Skin epidermis (tissue), 12 donors: ENCODE data around the gene PDE6B.

ENCODE experiments used
- H3K27ac ChIP-seq, 21 experiments: fragments of 200-600 bp; sonication (generic) in 11 of 21; one replicate each; pipeline ENCODE4 v1.5.0; 2020; ENCODE audit warnings: mild to moderate bottlenecking in 3 of 21, inconsistent platforms in 2 of 21, moderate library complexity in 2 of 21
- H3K4me3 ChIP-seq, 7 experiments: fragments of 200-600 bp; sonication (generic) in 2 of 7; one replicate each; pipeline ENCODE4 v1.5.0; 2020; ENCODE audit warnings: inconsistent platforms in 2 of 7, mild to moderate bottlenecking in 2 of 7, moderate library complexity in 1 of 7

Gene PDE6B

GRCh38 chr4:598925-599324, 26.4 kb upstream of the PDE6B start:
- H3K27ac ChIP-seq: no peak overlapping the region
- no peak overlapping the region for H3K4me3 ChIP-seq

GRCh38 chr4:600166-600565, 25.2 kb upstream of the PDE6B start:
- Histone ChIP-seq H3K4me3 (no peak overlapping the region), H3K27ac (no peak overlapping the region)

DNA sequence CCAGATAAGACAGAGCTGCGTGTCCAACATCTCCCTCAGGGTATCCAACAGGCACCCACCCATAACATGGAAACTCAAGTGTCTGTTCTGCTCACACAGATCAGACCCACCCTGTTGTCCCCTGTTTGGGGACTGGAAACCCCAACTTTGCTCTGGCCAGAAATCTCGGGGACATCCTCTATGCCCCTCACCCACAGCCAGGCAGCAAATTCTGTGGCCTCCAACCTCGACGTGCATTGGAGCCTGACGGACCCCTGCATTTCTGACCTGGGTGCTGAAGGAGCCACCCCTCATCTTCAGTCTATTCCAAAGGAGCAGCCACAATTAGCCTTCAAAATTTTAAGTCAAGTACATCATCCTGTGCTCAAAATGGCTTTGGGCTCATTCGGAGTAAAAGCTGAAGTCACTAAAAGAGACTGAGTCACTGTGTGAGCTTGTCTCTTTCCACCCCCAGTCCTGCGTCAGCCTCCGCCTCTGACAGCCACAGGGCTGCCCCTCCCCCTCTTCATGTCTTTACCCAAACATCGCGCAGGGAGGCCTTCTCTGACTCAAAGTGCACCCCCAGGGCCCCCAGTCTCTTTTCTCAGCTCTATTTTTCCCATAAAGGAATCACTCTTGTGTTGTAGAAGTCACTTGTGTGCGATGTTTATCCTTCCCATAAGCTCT, 24.4 kb upstream of the PDE6B start:
- Histone ChIP-seq H3K27ac (no peak overlapping the region), H3K4me3 (no peak overlapping the region)

GRCh38 chr4:601612-602558, 23.5 kb upstream of the PDE6B start:
- H3K4me3 ChIP-seq: no peak overlapping the region
- no peak overlapping the region for H3K27ac ChIP-seq

- Histone ChIP-seq H3K27ac (no peak overlapping the region), H3K4me3 (no peak overlapping the region)
These were observed 22.8 kb upstream of the PDE6B start for GRCh38 chr4:602559-602942.

DNA sequence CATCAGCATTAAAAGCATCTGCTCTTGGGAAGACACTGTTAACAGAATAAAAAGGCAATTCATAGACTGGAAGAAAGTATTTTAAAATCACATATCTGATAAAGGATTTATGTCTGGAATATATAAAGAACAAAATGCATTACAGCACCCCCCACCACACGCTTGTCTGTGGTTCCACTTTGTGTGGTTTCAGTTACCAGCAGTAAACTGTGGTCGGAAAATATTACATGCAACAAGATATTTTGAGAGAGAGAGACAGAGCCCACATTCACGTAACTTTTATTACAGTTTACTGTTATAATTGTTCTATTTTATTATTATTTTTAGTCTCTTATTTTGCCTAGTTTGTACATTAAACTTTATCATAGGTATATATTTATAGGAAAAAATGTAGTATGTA, 21.2 kb upstream of the PDE6B start:
- no peak overlapping the region for H3K4me3 ChIP-seq
- no peak overlapping the region for H3K27ac ChIP-seq

- Histone ChIP-seq H3K27ac (no peak overlapping the region), H3K4me3 (no peak overlapping the region)
These were observed 19.5 kb upstream of the PDE6B start for GRCh38 chr4:605702-606425.

- no peak overlapping the region for H3K4me3 ChIP-seq
- H3K27ac ChIP-seq: no peak overlapping the region
These were observed 17.1 kb upstream of the PDE6B start for GRCh38 chr4:608236-608635.

DNA sequence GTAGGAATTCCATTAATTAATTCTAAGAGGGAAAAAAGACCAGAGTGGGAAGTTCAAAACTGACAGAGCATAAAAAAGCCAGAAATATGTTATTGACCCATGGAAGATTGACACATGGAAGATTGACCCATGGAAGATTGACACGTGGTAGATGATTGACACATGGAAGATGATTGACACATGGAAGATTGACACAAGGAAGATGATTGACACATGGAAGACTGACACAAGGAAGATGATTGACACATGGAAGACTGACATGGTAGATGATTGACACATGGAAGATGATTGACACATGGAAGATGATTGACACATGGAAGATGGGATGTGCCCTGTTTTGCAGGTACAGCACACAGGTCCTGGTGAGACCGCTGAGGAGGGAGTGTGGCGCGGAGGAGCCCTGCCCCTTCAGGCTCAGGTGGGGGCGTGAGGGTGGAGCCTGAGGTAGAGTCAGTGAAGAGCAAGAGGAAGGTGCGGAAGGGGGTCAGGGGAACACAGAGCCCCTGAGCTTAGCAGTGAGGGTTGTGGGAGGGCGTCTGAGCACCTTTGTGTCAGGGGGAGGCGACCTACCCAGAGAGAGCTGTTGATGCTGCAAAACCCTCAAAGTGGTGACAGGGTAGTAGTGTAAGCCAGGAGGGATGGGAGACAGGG, 15.8 kb upstream of the PDE6B start:
- H3K27ac ChIP-seq: no peak overlapping the region
- H3K4me3 ChIP-seq: no peak overlapping the region

- Histone ChIP-seq H3K27ac (no peak overlapping the region), H3K4me3 (no peak overlapping the region)
These were observed 14.7 kb upstream of the PDE6B start for GRCh38 chr4:610411-611261.

DNA sequence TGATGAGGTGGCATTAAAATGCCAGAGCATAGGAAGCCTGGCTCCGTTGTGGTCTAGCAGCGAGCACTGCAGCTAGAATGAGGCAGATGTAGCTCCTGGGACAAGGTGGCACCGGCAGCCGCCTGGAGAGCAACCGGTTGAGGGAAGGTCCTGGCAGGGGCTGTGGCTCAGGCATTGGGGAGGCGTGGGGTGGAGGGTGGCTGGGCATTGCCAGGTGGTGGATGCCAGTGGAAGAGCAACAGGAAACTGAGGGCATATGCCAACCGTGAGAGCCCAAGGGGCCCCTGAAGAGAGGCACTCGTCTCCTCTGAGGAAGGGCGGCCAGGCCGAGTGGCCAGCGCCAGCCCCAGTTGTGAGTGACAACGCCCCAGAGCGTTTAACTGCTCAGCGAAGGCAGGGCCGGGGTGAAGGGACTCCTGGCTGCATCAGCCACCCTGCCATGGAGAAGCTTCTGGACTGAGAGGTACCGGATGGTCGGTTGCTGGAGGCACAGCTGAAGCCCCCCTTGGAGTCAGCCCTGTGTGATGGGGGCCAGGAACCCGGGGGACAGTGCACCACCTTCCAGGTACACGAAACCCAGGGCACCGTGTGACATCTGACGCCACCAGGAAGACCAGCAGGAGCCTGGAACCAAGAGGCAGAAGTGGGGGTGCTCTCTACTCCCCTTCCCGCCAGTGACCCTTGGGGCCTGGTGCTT, 13.2 kb upstream of the PDE6B start:
- Histone ChIP-seq H3K27ac (no peak overlapping the region), H3K4me3 (no peak overlapping the region)

GRCh38 chr4:612749-613125, 12.6 kb upstream of the PDE6B start:
- H3K4me3 ChIP-seq: no peak overlapping the region
- H3K27ac ChIP-seq: no peak overlapping the region

DNA sequence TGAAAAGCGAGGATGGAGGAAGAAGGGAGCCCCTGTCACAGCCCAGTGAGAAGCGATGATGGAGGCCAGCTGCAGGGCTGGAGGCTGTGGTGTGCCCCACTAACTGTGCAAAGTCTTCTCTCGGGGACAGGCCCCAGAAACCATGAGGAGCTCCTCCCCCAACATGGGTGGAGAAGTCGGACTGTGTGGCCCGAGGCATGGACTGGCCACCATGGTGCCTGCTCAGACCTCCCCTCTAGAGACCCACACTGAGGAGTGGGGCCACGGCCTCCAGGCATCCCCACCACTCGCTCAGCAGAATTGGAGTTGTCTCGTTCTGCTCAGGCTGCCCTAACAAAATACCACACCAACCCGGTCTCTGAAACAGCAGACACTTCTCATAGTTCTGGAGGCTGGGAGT, 12.2 kb upstream of the PDE6B start:
- Histone ChIP-seq H3K27ac (no peak overlapping the region), H3K4me3 (no peak overlapping the region)

DNA sequence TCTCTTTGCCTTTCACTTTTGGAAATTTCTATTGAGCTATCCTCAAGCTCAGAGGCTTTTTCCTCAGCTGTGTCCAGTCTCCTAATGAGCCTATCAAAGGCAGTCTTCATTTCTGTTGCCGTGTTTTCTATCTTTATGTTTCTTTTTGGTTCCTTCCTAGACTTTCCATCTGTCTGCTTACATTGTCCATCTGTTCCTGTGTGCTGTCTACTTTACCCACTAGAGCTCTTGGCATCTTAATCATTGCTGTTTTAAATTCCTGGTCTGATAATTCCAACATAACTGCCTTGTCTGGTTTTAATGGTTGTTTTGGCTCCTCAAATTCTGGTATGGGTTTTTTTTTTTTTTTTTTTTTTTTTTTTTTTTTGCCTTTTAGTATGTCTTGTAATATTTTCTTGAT, 9.3 kb upstream of the PDE6B start:
- no peak overlapping the region for H3K4me3 ChIP-seq
- H3K27ac ChIP-seq: no peak overlapping the region

DNA sequence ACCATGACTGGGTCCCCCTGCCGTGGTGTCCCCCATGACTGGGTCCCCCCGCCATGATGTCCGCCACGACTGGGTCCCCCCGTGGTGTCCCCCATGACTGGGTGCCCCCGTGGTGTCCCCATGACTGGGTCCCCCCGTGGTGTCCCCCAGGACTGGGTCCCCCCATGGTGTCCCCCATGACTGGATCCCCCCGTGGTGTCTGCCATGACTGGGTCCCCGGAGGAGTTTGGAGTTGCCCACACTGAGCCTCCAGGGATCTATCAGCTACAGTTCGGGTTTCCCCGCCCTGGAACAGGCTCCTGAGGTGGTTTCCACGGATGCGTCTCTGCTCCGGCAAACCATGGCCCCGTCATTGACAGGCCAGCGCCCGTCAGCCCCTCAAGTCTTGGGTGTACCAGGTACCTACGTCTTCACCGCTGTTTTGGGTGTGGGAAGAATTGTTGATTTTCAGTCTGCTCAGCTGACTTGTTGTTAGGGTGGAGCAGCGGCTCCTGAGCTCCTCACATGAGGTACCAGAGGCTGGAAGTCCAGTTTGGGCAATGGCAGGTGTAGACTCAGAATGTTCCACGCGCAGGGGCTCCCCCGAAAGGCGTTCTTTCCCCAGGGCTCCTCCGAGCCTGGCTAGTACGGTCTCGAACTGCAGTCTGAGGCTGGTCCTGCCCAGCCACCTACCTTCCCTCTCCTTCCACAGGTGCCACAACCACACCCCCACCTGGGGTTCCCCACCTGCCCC, 8.3 kb upstream of the PDE6B start:
- H3K4me3 ChIP-seq: no peak overlapping the region
- H3K27ac ChIP-seq: no peak overlapping the region

DNA sequence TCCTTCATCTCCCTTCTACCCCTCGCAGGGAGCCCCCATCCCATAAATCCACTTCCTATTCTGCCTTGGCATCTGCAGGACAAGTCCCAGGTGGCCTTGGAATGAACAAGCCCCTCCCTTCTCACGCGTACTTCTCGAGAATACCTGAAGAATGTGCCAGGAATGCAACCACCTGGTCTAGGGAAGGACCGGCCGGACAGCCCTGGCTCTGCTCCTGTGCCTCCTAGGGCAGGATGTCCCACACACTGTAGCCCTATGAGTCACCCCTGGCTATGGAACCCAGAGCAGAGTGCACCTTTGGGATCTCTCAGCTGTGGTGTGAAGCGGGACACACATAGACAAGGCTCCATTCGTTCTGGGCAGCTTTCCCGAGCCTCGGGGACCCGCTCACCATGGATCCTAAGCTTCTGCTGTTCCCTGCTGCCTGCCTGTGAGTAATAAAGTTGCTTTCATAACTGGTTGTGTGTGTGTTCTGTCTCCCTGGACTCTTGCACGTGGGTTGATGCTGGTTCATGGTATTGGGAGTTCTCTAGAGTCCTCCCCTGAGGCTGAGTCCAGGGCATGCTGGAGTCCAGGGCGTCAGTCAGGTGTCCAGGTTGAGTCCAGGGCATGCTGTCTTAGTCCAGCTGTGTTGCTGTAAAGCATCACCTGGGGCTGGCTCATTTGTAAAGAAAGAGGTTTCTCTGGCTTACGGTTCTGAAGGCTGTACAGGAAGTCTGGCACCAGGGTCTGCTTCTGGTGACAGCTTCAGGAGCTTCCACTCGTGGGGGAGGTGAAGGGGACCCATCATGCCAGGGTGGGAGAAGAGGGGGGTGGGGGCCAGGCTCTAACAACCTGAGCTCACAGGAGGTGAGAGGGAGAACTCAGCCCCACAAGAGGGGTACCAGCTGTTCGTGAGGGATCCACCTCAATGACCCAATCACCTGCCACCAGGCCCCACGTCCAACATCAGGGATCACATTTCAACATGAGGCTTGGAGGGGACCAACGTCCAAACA, 7.4 kb upstream of the PDE6B start:
- no peak overlapping the region for H3K4me3 ChIP-seq
- H3K27ac ChIP-seq: no peak overlapping the region

DNA sequence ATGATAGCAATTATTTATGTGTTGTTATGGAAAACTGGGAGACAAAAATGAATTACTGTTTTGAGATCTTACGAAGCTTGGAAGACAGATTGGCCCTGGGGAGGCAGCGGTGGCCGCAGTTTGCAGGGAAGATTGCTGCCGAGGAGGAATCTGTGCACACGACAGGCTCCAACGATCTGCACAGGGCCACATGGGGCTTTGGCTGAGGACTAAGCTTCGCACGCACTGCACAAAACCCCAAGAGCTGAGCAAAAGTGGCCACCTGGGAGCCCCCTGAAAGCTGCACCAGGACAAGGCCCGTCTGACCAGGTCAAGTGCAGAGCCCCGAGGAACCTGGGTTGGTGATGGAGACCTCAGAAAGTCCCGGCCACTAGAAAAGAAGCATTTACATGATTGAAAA, 5.2 kb upstream of the PDE6B start:
- H3K27ac ChIP-seq: no peak overlapping the region
- no peak overlapping the region for H3K4me3 ChIP-seq
